GM20000 (cell line): ENCODE results near the gene SDK2.
"Not testable (repeated sequence)": the region's sequence is repeated elsewhere in the genome, so short reads cannot be mapped to it uniquely, and the experiment has no call there.

Experiments used
- DNase-seq: peaks from one replicate; pipeline ENCODE4 v3.0.0; 2012; ENCODE audit warnings: low spot score
- CTCF ChIP-seq: IDR thresholded peaks from 2 replicates; pipeline ENCODE4 v1.5.1; 2012; ENCODE audit warnings: mild to moderate bottlenecking, control low read depth; ENCODE audit errors: extremely low read depth, missing control alignments

The SDK2 gene

GRCh38 chr17:73482251-73482716 is 162.0 kb downstream of the SDK2 start:
- no peak for DNase-seq
- no peak for TF ChIP-seq CTCF

DNA sequence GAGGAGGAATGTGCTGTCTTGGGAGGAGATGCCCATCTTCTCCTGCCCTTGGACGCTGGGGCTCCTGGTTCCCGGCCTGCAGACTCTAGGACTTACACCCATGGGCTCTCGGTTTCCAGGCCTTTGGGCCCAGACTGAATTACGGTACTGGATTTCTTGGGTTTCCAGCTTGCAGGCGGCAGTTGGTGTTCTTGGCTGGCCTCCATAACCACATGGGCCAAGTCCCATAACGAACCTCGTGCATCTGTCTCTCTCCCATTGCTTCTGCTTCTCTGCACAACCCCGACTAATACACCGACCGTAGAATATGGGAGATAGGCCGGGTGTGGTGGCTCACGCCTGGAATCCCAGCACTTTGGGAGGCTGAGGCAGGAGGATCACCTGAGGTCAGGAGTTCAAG is 162.6 kb downstream of the SDK2 start:
- no peak for DNase-seq
- no peak for TF ChIP-seq CTCF

- TF ChIP-seq CTCF: no peak
- DNase-seq: no peak
Observed at GRCh38 chr17:73480740-73481139, 163.5 kb downstream of the SDK2 start.

DNA sequence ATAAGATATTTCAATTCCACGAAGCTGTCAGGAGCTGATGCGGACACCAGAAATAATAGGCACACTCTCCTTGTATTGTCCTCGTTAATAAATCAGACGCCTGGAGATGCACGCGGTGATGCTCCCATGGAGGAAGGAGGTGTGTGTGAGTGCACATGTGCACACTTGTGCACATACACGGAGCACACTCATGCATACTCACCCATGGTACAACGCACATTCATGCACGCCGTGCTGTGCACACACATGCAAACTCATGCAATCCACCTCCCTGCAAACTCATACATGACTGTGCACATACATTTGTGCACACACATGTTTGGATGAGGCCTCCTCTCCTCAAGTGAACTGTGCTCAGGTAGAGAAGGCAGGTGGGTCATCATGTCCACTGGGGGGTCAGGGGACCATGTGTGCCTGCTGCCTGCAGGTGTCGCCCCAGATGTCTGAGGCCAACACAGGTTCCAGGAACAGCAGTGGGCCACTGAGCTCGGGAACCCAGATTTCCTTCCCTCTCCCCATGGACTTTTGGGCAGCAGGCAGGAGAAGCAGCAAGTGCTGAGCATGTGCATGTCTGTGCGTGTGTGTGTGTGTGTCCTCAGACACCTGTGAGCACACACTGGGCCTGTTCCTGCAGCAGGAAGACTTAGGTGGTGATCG is 165.3 kb downstream of the SDK2 start:
- no peak for TF ChIP-seq CTCF
- no peak for DNase-seq

GRCh38 chr17:73478334-73478733 is 165.9 kb downstream of the SDK2 start:
- DNase-seq: no peak
- TF ChIP-seq CTCF: no peak

- no peak for DNase-seq
- no peak for TF ChIP-seq CTCF
Observed at GRCh38 chr17:73476890-73477350, 167.3 kb downstream of the SDK2 start.

DNA sequence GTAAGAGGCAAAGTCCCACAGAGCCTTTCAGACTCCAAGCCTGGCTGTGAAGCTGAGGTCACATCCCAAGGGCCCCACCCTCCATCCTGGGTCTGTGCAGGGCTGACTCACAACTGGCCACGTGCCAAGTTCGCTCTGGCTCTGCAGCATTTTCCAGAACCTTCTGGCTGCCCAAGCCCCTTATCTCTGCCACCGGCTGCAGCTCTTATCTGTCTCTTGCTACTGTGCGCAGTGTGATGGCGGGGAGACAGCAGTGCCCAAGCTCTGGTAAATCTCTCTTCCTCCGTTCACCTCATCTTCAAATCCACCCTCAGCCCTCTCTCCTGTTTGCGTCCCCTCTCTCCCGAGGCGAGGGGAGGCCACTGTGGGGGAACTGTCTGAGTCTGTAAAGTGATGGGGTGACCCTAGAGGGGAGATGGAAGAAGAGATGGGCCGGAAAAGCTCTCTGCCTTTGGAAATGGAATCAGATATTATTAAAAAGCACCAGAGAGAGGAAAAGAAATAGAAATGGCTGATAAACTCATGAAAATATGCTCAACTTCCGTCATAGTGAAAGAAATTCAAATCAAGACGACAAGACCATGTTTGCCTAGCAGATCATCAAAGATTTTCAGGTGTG is 169.8 kb downstream of the SDK2 start:
- TF ChIP-seq CTCF: no peak
- DNase-seq: no peak

- DNase-seq: not testable (repeated sequence)
Observed at GRCh38 chr17:73472715-73473114, 171.5 kb downstream of the SDK2 start.
